ENCODE results near the gene TBRG4.

GRCh38 chr7:45116048-45116447, 4.6 kb upstream of the TBRG4 start:
- no peak for TF ChIP-seq PATZ1 (CRISPR knock-in tag; IDR thresholded peaks at IDR 0.05; ENCODE audit: borderline replicate concordance)
- no peak for TF ChIP-seq CSRNP3 (CRISPR knock-in tag; IDR thresholded peaks at IDR 0.05)
- TF ChIP-seq ARNTL (CRISPR knock-in tag; IDR thresholded peaks at IDR 0.05; ENCODE audit: borderline replicate concordance, low read depth) = no peak
- no peak for TF ChIP-seq ZFP3 (CRISPR knock-in tag; IDR thresholded peaks at IDR 0.05)
- no peak for TF ChIP-seq CSDC2 (CRISPR knock-in tag; IDR thresholded peaks at IDR 0.05)
- TF ChIP-seq ZC3H10 (CRISPR knock-in tag; IDR thresholded peaks at IDR 0.05) = no peak
- no peak for TF ChIP-seq RARB (CRISPR knock-in tag; IDR thresholded peaks at IDR 0.05)
- TF ChIP-seq ZNF70 (CRISPR knock-in tag; IDR thresholded peaks at IDR 0.05) = no peak
- no peak for TF ChIP-seq ISL1 (CRISPR knock-in tag; IDR thresholded peaks at IDR 0.05)
- TF ChIP-seq TOX (CRISPR knock-in tag; IDR thresholded peaks at IDR 0.05; ENCODE audit: borderline replicate concordance) = no peak
- no peak for TF ChIP-seq GLIS3 (CRISPR knock-in tag; IDR thresholded peaks at IDR 0.05)
- TF ChIP-seq TCF4 (CRISPR knock-in tag; IDR thresholded peaks at IDR 0.05; ENCODE audit: borderline replicate concordance) = no peak
- no peak for TF ChIP-seq CREB5 (CRISPR knock-in tag; IDR thresholded peaks at IDR 0.05; ENCODE audit: low read depth)
